GM19023 (cell line): Measurements from ENCODE around the gene ING4.

ENCODE experiments used
- ATAC-seq: cut with Tn5 transposase; IDR thresholded peaks from one replicate; pipeline ENCODE4 v1.9.1; 2021; ENCODE audit warnings: mild to moderate bottlenecking, moderate library complexity; ENCODE audit not compliant: unreplicated experiment

ING4 gene

GRCh38 chr12:6688543-6688998 lies 25.7 kb upstream of the ING4 start:
- ATAC-seq: peak; percentile 1

- ATAC-seq: no peak
Observed at GRCh38 chr12:6685814-6686213, 22.9 kb upstream of the ING4 start.

DNA sequence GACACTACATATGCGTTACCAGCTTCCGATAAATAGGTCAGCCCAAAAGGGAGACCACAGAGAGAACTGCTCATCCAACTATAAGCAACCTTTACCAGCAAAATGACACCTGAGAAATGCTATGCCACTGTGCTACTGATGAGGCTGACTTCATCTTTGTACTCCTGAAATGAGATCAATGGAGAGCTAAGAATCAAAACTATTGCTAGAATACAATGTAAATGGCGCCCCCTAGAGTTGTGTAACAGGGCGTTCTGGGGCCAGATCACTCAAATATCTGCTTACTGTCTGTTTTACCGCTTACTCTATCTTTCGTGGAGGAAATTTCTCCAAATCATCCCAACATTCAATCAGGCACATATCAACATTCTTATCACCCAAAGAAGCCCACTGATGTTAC lies 21.7 kb upstream of the ING4 start:
- ATAC-seq: no peak

DNA sequence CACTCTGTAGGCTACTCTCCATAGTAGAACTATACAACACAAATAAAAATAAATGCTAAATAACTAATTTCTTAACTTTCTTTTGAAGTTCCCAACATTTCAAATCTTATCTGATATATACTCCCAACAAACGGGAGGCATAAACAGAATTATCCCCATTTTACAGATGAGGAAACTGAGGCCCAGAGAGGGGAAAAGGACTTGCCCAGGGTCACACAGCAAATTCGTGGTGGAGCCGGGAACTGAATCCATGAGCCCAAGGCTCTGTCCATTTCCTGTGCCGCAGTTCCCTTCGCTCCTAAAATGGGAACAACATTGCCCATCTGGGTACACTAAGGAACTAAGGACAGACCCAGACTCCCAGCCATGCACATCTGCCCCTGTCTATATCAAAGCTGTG lies 14.0 kb upstream of the ING4 start:
- no peak for ATAC-seq

DNA sequence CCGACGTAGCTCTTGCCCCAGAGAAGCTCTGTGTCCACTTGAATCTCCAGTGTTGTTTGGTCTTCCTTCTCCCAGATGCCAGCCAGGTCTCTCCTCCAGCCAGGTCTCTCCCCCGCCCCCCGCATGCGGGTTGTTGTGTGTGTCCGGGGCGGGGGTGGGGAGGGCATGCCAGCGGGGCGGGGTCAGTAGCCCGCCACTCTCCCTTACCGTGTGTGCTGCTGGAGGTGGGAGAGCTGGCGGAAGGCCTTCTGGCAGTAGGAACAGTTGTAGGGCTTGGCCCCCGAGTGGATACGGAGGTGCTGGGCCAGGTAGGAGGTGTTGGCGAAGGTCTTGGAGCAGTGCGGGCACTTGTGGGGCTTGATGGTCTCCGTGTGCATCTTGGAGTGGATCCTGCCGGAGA lies 9.2 kb upstream of the ING4 start:
- ATAC-seq: no peak

- ATAC-seq: no peak
Observed at GRCh38 chr12:6667559-6668210, 4.8 kb upstream of the ING4 start.

- no peak for ATAC-seq
Observed at GRCh38 chr12:6666211-6666610, 3.3 kb upstream of the ING4 start.

DNA sequence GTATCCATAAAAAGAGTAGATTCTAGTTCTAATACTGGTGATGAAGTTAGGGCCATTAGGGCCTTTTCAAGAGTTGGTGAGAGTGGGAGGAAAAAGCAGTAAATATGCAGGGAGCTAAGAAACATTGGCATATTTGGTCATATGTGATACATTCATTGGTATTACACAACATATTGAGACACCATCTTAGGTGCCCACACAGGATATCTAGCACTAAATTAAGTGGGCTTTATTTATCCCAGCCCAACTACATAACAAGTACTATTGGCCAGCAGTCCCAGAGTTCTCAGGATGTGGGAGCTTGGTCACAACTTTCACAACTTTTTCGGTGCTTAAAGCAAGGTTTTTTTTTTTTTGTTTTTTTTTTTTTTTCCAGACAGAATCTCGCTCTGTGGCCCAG lies 2.0 kb upstream of the ING4 start:
- no peak for ATAC-seq

DNA sequence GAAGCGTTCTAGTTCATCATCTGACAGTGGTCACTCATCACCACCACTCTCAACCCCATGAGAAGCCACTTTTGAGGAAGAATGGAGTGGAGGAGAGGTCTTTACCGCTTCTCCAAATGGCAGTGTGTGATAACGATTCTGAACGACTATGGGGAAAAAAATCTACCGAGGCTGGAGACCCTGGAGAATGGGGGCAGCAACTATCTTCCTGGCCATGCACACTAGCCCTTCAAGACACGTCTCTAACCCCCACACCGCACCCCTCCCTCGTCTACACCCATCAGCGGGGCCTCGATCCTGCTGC lies 365 bp downstream of the ING4 start:
- ATAC-seq: peak; percentile 27

GRCh38 chr12:6653987-6654386 lies 8.9 kb downstream of the ING4 start:
- no peak for ATAC-seq

GRCh38 chr12:6653342-6653741 lies 9.6 kb downstream of the ING4 start:
- no peak for ATAC-seq

GRCh38 chr12:6652391-6652790 lies 10.5 kb downstream of the ING4 start:
- no peak for ATAC-seq

DNA sequence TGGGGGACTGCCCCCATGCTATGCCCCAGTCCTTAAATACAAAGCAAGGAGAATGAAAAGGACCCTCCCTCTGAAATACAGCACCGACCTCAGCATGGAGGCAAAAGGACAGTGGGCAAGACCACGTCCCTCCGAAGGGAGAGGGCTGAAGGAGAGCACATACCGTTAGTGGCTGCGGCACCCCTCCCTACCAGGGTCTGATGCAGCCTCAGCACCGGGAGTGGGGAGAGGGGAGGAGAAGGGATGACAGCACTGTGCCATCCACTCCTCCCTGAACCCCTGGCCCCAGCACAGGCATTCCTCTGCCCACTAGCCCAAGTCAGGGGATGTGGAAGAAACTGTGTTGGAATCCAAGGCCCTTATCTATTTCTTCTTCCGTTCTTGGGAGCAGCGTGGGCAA lies 12.1 kb downstream of the ING4 start:
- ATAC-seq: no peak

DNA sequence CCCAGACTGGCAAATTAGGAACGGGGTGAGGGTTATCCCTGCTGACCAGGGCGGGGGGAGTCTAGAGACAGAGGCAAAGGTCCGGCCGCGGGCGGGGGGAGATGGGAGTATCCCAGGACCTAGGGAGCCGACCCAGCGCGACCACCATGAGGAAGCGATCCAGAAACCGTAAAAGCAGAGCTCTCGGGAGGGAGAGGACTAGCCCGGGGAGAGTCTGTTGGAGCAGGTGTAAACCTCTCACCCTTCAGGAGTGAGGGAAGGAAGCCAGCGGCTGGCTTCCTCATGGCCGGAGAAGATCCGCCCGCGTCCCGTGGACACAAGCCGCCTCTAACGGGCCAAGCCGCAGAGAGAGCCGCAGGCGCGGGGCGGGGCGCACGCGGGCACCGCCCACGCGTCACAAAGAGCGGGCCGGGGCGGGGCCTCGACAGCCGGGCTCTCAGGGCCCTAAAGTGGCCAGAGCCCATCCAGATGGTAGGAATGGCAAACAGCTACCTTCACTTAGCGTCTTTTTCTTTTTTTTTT lies 15.8 kb downstream of the ING4 start, which contains the start of gene ACRBP:
TSS of gene ACRBP (minus strand) at position 350 of the 522 bp plus-strand sequence. CDS start at position 284, 66 bp downstream.
- ATAC-seq: no peak

DNA sequence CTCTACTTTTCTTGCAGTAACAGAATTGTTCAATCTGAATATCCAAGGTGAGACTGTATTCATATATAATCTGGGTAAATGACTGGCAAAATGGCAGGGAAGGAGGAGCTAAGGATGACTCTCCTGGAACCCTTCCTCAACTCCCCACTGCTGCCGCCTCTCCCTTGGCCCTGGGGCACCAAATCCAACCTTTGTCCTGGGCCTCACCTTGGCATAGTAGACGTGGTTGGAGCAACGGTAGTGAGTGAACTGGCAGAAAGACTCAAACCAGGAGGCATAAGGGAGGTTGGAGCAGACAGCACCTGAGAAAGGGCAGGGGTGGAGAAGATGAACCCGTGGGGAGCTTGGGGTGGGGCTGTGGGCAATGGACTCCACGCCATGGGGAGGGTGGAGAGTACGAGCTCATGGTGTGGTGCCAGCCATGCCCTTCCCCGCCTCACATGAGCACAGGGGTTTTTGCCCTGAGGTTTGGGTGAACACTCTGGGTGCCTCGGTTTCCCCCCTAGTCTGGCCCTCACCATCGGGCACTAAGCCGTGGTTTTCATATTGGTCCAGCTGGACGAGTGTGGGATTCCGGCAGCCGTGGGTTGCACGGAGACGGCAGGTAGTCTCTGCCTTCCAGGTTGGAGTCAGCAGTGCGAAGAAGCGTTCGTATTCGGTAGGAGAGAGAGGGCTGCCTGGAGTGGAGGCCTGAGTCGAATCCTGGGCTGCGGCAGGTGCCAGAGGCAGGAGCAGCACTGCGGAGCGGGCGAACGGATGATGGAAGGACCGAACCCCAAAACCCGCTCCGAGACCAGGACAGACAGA lies 16.4 kb downstream of the ING4 start:
- ATAC-seq: no peak

- no peak for ATAC-seq
Observed at GRCh38 chr12:6644903-6645302, 18.0 kb downstream of the ING4 start.

DNA sequence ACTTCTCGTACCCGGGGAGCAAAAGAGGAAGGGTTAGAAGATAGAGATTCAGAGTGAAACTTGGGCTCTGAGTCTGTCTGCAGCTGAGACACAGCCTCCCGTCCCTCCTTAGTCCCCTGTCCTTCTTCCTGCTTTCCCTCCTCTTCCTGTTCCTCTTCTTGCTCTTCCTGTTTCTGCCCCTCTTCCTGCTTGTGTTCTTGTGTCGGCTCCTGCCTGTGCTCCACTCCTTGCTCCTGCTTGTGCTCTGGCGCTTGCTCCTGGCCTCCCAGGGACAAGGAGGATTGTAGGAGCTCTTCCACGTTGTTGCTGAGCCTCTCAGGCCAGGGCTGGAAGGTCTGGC lies 18.7 kb downstream of the ING4 start:
- no peak for ATAC-seq

- ATAC-seq: no peak
Observed at GRCh38 chr12:6643569-6644256, 19.2 kb downstream of the ING4 start.

- ATAC-seq: no peak
Observed at GRCh38 chr12:6641131-6641530, 21.8 kb downstream of the ING4 start.

GRCh38 chr12:6640497-6640896 lies 22.4 kb downstream of the ING4 start:
- no peak for ATAC-seq

- no peak for ATAC-seq
Observed at GRCh38 chr12:6639151-6639801, 23.6 kb downstream of the ING4 start.
